Choroid plexus epithelial cell (primary cell): ENCODE data around the gene ETS1.

Experiments
- DNase-seq: peaks from one replicate; pipeline ENCODE4 v3.0.0-alpha.2; 2010; ENCODE audit warnings: low read depth
- H3K4me3 ChIP-seq: 2 replicates; pipeline ENCODE4 v1.5.1; 2011; ENCODE audit warnings: low read depth, mild to moderate bottlenecking, control low read depth, low read length, moderate library complexity
- CTCF ChIP-seq: conservative IDR thresholded peaks from 2 replicates; pipeline ENCODE4 v1.5.1; 2011; ENCODE audit warnings: low read depth, mild to moderate bottlenecking, control low read depth, inconsistent platforms, low read length, moderate library complexity

Gene ETS1

GRCh38 chr11:128572965-128573364, 14.4 kb downstream of the ETS1 start:
- TF ChIP-seq CTCF: no peak
- no peak overlapping the region for H3K4me3 ChIP-seq
- no peak for DNase-seq

GRCh38 chr11:128570632-128571031, 16.7 kb downstream of the ETS1 start:
- no peak for TF ChIP-seq CTCF
- no peak for DNase-seq

GRCh38 chr11:128569291-128569690, 18.1 kb downstream of the ETS1 start:
- no peak overlapping the region for H3K4me3 ChIP-seq
- no peak for DNase-seq
- TF ChIP-seq CTCF: no peak

More at GRCh38 chr11:128570632-128571031, 16.7 kb downstream of the ETS1 start:
- no peak overlapping the region for H3K4me3 ChIP-seq

- DNase-seq: no peak
- no peak overlapping the region for H3K4me3 ChIP-seq
- no peak for TF ChIP-seq CTCF
These were observed 19.1 kb downstream of the ETS1 start for GRCh38 chr11:128568166-128568778.

GRCh38 chr11:128567130-128567529, 20.2 kb downstream of the ETS1 start:
- no peak overlapping the region for H3K4me3 ChIP-seq
- DNase-seq: no peak
- no peak for TF ChIP-seq CTCF

GRCh38 chr11:128565881-128566280, 21.5 kb downstream of the ETS1 start:
- DNase-seq: no peak
- TF ChIP-seq CTCF: no peak

GRCh38 chr11:128564642-128565245, 22.6 kb downstream of the ETS1 start:
- DNase-seq: no peak
- no peak for TF ChIP-seq CTCF
- H3K4me3 ChIP-seq: no peak overlapping the region

More at GRCh38 chr11:128565881-128566280, 21.5 kb downstream of the ETS1 start:
- no peak overlapping the region for H3K4me3 ChIP-seq
